Heart right ventricle (tissue), 16 donors: ENCODE measurements around the gene RANBP10. TPM values are rescaled to one million over a fixed set of nuclear protein-coding genes. Genes with fewer than 3 reads are reported as not detected.

Experiments
- ATAC-seq, 8 donors: fragments of 200-7000 bp; cut with Tn5 transposase; one replicate each; pipeline ENCODE4 v1.9.1; 2020; ENCODE audit warnings: mild to moderate bottlenecking in 8 of 8, moderate library complexity in 8 of 8, moderate number of reproducible peaks in 1 of 8
- DNase-seq, 2 donors: peaks; one replicate each; pipeline ENCODE4 v3.0.0-alpha.2; 2020
- H3K27ac ChIP-seq, 10 donors: fragments of 200-600 bp; sonication (generic) in 2 of 10; one replicate each; pipeline versions ENCODE4 v1.5.0 to v1.8.0; 2020 to 2022; ENCODE audit warnings: mild to moderate bottlenecking in 3 of 10
- H3K27me3 ChIP-seq, 7 donors: fragments of 200-600 bp; one replicate each; pipeline ENCODE4 v1.8.0; 2021 to 2022; ENCODE audit warnings: mild to moderate bottlenecking in 2 of 7
- H3K36me3 ChIP-seq, 9 donors: fragments of 200-600 bp; sonication (generic) in 1 of 9; one replicate each; pipeline versions ENCODE4 v1.5.0 to v1.8.0; 2020 to 2022; ENCODE audit warnings: mild to moderate bottlenecking in 2 of 9
- H3K4me1 ChIP-seq, 9 donors: fragments of 200-600 bp; sonication (generic) in 1 of 9; one replicate each; pipeline versions ENCODE4 v1.5.0 to v1.8.0; 2020 to 2022; ENCODE audit warnings: mild to moderate bottlenecking in 4 of 9
- H3K4me3 ChIP-seq, 10 donors: fragments of 200-600 bp; sonication (generic) in 2 of 10; one replicate each; pipeline versions ENCODE4 v1.5.0 to v1.8.0; 2020 to 2022; ENCODE audit warnings: mild to moderate bottlenecking in 7 of 10, moderate library complexity in 2 of 10
- H3K9me3 ChIP-seq, 11 donors: fragments of 200-600 bp in 10 of 11; sonication (generic) in 2 of 11; one replicate each; pipeline versions ENCODE4 v1.5.0 to v1.8.0; 2013 to 2022; ENCODE audit warnings: mild to moderate bottlenecking in 2 of 11, control low read depth in 1 of 11, moderate library complexity in 1 of 11
- WGBS, 2 donors: extraction: QIAGEN DNeasy Blood & Tissue Kit; methylation state at CpG; one replicate each; pipeline ENCODE4 v1.1.7; 2013; ENCODE audit warnings: inconsistent platforms in 1 of 2; 5-methylcytosine and 5-hydroxymethylcytosine counted together
- intact Hi-C, 10 donors: fragments of 100-400 bp; cut with DNase I; formaldehyde crosslinking; loops; one replicate each; pipeline versions ENCODE4 v1.11.1 to v1.14.2; 2022
- polyA plus RNA-seq, 2 donors: library from polyadenylated mRNA; stranded (reverse); fragments of 200-250 nt; gene quantifications; one replicate each; pipeline ENCODE4 v1.2.3, GENCODE V29; 2013
- total RNA-seq, 10 donors: library from RNA; stranded (reverse); fragmentation: NEBNext Ultra II Directional in 3 of 10; extraction: Animal tissue kit (Norgen Biotek cat#: 25700) in 3 of 10; gene quantifications; one replicate each; pipeline versions ENCODE4 v1.2.1 to v1.2.4, GENCODE V29; 2021 to 2023
- TF ChIP-seq, protein P1 (sequence below), 9 donors: fragments of 200-600 bp; sonication (generic) in 2 of 9; IDR thresholded peaks; one replicate each; pipeline versions ENCODE4 v1.5.0 to v1.8.0; 2021 to 2022; ENCODE audit warnings: antibody characterized with exemption in 9 of 9, mild to moderate bottlenecking in 5 of 9, moderate library complexity in 1 of 9
- donor health status: Arrhythmogenic right ventricular cardiomyopathy.
- donor health status: ischemic (EF 13 %, LVEDD 7.1; RV severe dilation, severe dysfunction).
- donor health status: healthy with polysubstance abuse.
- donor health status: DM: no; HTN: yes; CAD: no.
- donor health status: DM: no; HTN: no; CAD: no.
- donor health status: ischemic (EF 25% LVEDD 6.9; RV normal size, moderate dysfunction).
- donor health status: ischemic (EF 25% LVEDD 5.7; RV mildly dilated, moderate dysfunction).
- donor health status: healthy.
- donor health status: DM: yes; HTN: yes; CAD: no.
- donor health status: Ischemic cardiomyopathy.
- donor health status: ischemic (EF 35%, LVEDD 5.7; RV mildly dilated, moderate dysfunction).
- donor health status: nonischemic (EF 11% LVEDD 7.7; RV severe dilation, severe dysfunction).
- donor health status: DM: yes; HTN: yes; CAD: no.
- donor health status: PGD.
- donor health status: ischemic (EF 29% LVEDD 5.4; RV normal size, mild dysfunction).
- donor health status: nonischemic (EF 23%, LVEDD 6.1; RV moderate dilation, normal function).

Gene RANBP10
- total and polyA plus RNA-seq, 12 donors, result 6.4 to 21.6 (median 13.4) TPM

DNA sequence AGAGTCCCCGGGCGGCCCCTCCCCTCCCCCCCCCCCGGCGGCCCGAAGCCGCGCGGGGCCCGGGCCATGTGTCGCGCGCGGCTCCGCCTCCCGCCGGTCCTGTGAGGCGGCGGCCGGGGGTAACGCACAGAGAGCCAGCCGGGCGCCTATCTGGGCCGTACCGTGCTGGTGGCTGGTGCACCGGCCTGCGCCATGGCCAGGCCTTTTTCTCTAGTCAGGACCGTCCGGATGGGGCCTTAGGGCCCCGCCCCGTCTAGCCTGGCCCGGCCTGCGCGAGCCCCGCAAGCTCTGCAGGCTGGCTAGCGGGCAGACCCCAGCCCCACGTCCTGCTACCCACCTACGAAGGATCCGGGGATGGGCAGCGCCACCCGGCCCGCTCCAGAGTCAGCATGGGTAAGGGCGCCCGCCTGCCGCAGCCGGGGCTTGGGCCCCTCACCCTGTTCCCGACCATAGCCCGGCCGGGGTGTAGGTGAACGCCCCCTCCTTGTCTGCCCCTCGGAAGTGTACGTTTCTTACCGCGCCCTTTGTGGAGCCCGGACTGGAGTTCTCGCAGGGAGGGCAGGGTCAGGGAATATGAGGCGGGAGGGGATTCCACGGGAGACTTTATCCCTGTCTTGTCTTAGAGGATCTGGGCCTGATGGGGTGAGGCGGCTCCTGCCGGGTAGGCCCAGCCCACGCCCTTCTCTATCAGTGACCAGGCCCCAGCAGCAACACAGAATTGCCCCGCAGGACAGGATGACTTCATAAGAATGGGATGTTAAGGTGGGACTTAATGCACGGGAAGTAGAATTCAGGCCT is 40.9 kb upstream of the RANBP10 start, which contains the start of gene CENPT:
CENPT (minus strand) TSS at position 630 of the 798 bp plus-strand sequence. CDS start 13,834 bp downstream, outside the sequence.
- Histone ChIP-seq H3K4me1 (peaks cover 21 to 63% (median 54%) of the 10 kb centered on the region in 9 donors), H3K36me3 (peaks cover 0 to 7% (median 0%) of the 10 kb centered on the region in 9 donors), H3K4me3 (peak within 1 kb of the TSS; percentile 55 to 100 (median 96)), H3K27me3 (no peaks in the 10 kb centered on the region), H3K9me3 (no peaks in the 10 kb centered on the region), H3K27ac (peak within 1 kb of the TSS; percentile 90 to 100 (median 97))
- ATAC-seq (peak; percentile 30 to 73 (median 56)), DNase-seq (peak in 1 of 2 donors; percentile 54)
- TF ChIP-seq, protein P1, sequence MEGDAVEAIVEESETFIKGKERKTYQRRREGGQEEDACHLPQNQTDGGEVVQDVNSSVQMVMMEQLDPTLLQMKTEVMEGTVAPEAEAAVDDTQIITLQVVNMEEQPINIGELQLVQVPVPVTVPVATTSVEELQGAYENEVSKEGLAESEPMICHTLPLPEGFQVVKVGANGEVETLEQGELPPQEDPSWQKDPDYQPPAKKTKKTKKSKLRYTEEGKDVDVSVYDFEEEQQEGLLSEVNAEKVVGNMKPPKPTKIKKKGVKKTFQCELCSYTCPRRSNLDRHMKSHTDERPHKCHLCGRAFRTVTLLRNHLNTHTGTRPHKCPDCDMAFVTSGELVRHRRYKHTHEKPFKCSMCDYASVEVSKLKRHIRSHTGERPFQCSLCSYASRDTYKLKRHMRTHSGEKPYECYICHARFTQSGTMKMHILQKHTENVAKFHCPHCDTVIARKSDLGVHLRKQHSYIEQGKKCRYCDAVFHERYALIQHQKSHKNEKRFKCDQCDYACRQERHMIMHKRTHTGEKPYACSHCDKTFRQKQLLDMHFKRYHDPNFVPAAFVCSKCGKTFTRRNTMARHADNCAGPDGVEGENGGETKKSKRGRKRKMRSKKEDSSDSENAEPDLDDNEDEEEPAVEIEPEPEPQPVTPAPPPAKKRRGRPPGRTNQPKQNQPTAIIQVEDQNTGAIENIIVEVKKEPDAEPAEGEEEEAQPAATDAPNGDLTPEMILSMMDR (IDR thresholded peaks at IDR 0.05), result no peak
- intact Hi-C loops, result loop anchor here in 3 of 10 donors (2.0 to 10.0 kb wide), 5 partner anchors 16 to 322 kb away; partner anchors contain the start of genes EDC4 (in 1 of the 3), RANBP10 (in 1 of the 3), RIPOR1 (in 1 of the 3) and TSNAXIP1 (in 1 of the 3)
- 0% methylated on average over 40 to 59 of the region's 62 CpGs for WGBS, 2 donors

DNA sequence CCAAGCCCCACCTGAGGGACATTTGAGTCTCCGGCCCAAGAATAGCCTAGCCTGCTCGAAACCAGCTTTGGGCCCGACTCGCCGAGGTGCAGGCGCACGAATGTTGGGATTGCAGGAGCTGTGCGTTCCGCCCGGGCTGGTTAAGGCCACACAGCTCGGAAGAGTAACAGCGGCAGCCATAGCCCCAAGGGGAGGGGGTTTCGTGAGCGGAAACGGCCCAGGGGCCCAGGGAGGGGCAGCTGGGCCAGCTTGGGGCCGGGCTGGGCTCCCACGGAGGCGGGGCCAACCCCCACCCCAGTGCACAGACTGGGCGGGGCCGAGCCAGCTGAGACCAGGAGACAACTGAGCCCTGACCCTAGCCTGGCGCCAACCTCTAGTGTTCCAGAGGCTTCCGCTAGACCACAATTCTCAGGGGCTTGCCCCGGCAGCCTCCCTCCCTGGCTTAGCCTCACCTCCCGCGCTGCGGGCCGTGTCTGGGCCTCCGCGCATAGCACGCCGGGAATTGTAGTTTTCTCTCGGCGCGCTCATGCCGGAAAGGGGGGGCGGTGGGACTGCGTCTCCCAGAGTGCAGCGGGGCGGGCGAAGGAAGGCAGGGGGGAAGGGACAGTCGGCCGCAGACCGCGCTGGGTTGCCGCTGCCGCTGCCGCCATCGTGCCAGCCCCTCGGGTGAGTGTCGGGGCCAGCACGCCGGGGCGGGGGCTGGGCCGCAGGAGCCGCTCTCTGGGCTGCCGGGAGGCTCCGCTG is 40.1 kb upstream of the RANBP10 start, which contains the start of gene NUTF2:
NUTF2 (plus strand) TSS at position 614 of the 744 bp plus-strand sequence. CDS start 18,198 bp downstream, outside the sequence.
- peaks cover 21 to 64% (median 57%) of the 10 kb centered on the region in 9 donors for H3K4me1 ChIP-seq

DNA sequence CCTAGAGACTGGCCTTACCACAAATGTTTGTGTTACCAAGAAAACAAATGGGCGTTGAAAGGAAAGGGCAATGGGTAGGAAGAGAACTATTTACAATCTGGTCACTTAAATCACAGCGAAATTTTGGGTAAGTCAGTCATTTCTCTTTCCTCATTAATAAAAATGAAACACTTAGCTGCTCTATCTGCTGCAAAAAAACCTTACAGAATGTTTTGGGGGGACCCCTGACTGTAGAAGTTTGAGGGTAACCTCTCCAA is 39.6 kb upstream of the RANBP10 start:
- intact Hi-C loops, result loop anchor here in 3 of 10 donors (2.0 to 10.0 kb wide), 5 partner anchors 17 to 321 kb away; partner anchors contain the start of genes EDC4 (in 1 of the 3), RANBP10 (in 1 of the 3), RIPOR1 (in 1 of the 3) and TSNAXIP1 (in 1 of the 3)
- peak overlapping the region; percentile 55 to 100 (median 96) for H3K4me3 ChIP-seq
- H3K36me3 ChIP-seq, result peaks cover 0 to 6% (median 0%) of the 10 kb centered on the region in 9 donors
- no peaks in the 10 kb centered on the region for H3K9me3 ChIP-seq
- WGBS, 2 donors, result 8 to 27% methylated on average over 2 of the region's 2 CpGs
- H3K27me3 ChIP-seq, result no peaks in the 10 kb centered on the region
- H3K4me1 ChIP-seq, result peaks cover 21 to 69% (median 60%) of the 10 kb centered on the region in 9 donors
- TF ChIP-seq, protein P1 (IDR thresholded peaks at IDR 0.05), result no peak
- H3K27ac ChIP-seq, result peak overlapping the region; percentile 90 to 100 (median 97)
- ATAC-seq (no peak), DNase-seq (no peak)

More for the DNA sequence above, 40.1 kb upstream of the RANBP10 start, which contains the start of gene NUTF2:
- Histone ChIP-seq H3K27me3 (no peaks in the 10 kb centered on the region), H3K27ac (peak within 1 kb of the TSS; percentile 90 to 100 (median 97)), H3K9me3 (no peaks in the 10 kb centered on the region), H3K36me3 (peaks cover 0 to 6% (median 0%) of the 10 kb centered on the region in 9 donors), H3K4me3 (peak within 1 kb of the TSS; percentile 55 to 100 (median 96))
- intact Hi-C loops, result loop anchor here in 3 of 10 donors (2.0 to 10.0 kb wide), 5 partner anchors 16 to 322 kb away; partner anchors contain the start of genes EDC4 (in 1 of the 3), RANBP10 (in 1 of the 3), RIPOR1 (in 1 of the 3) and TSNAXIP1 (in 1 of the 3)
- DNase-seq (peak; percentile 96 to 97), ATAC-seq (peak; percentile 84 to 93 (median 89))
- TF ChIP-seq, protein P1 (IDR thresholded peaks at IDR 0.05), result no peak
- WGBS, 2 donors, result 1% methylated on average over 48 to 57 of the region's 57 CpGs
